ENCODE measurements around the gene GNG3.
"Not testable (repeated sequence)": the region's sequence is repeated elsewhere in the genome, so short reads cannot be mapped to it uniquely, and the experiment has no call there.

Gene GNG3

GRCh38 chr11:62721994-62722393 lies 14.5 kb downstream of the GNG3 start:
- no peak for DNase-seq

- DNase-seq, result no peak
These were observed 16.7 kb downstream of the GNG3 start for GRCh38 chr11:62724171-62724570.

- DNase-seq, result no peak
These were observed 18.2 kb downstream of the GNG3 start for GRCh38 chr11:62725646-62726045.

GRCh38 chr11:62726156-62726914 lies 18.9 kb downstream of the GNG3 start:
- no peak for DNase-seq

- no peak for DNase-seq
These were observed 19.4 kb downstream of the GNG3 start for GRCh38 chr11:62726915-62727164.

- DNase-seq, result peak; percentile 95
These were observed 19.8 kb downstream of the GNG3 start, which contains the start of gene HNRNPUL2 for GRCh38 chr11:62727165-62727871. HNRNPUL2 (minus strand) TSS chr11:62727457; CDS start chr11:62727156, 301 bp downstream.

- peak; percentile 95 for DNase-seq
These were observed 20.3 kb downstream of the GNG3 start for GRCh38 chr11:62727872-62728170.

- peak; percentile 74 for DNase-seq
These were observed 20.9 kb downstream of the GNG3 start, which contains the start of gene TTC9C for GRCh38 chr11:62728171-62728988. TTC9C (plus strand) TSS chr11:62728486; CDS start chr11:62728849, 363 bp downstream.

- DNase-seq, result not testable (repeated sequence)
These were observed 22.6 kb downstream of the GNG3 start for GRCh38 chr11:62730076-62730475.

- DNase-seq, result no peak
These were observed 25.4 kb downstream of the GNG3 start for GRCh38 chr11:62732830-62733229.

- DNase-seq, result no peak
These were observed 29.7 kb downstream of the GNG3 start for GRCh38 chr11:62737196-62737595.

- no peak for DNase-seq
These were observed 40.1 kb downstream of the GNG3 start for GRCh38 chr11:62747475-62748160.

GRCh38 chr11:62749931-62750330 lies 42.5 kb downstream of the GNG3 start:
- not testable (repeated sequence) for DNase-seq

- no peak for DNase-seq
These were observed 44.8 kb downstream of the GNG3 start for GRCh38 chr11:62752177-62752785.

- DNase-seq, result no peak
These were observed 45.7 kb downstream of the GNG3 start for GRCh38 chr11:62752994-62753735.

GRCh38 chr11:62753736-62754603 lies 46.5 kb downstream of the GNG3 start, which contains the start of gene ZBTB3:
ZBTB3 (minus strand) TSS chr11:62754160; CDS start chr11:62753664, 496 bp downstream.
- DNase-seq, result peak; percentile 97

- no peak for DNase-seq
These were observed 47.7 kb downstream of the GNG3 start for GRCh38 chr11:62755086-62755615.

GRCh38 chr11:62757846-62758788 lies 50.6 kb downstream of the GNG3 start:
- no peak for DNase-seq

Measured in NCI-H1694 treated with DMSO at 0.1 percent for 48 hours (cell line).